AG10803 (cell line): ENCODE measurements around the gene KIF25.

ENCODE experiments used
- DNase-seq: peaks from one replicate; pipeline ENCODE4 v3.0.0; 2010; ENCODE audit warnings: low read depth
- H3K4me3 ChIP-seq: 2 replicates; pipeline ENCODE4 v1.5.1; 2011; ENCODE audit warnings: mild to moderate bottlenecking, low read length, control low read depth
- CTCF ChIP-seq: conservative IDR thresholded peaks from 2 replicates; pipeline ENCODE4 v1.5.1; 2011; ENCODE audit warnings: mild to moderate bottlenecking, low read length, control low read depth, inconsistent platforms

KIF25 gene

GRCh38 chr6:168053957-168054471 lies 56.5 kb downstream of the KIF25 start:
- no peak for DNase-seq
- no peak for TF ChIP-seq CTCF

GRCh38 chr6:168054765-168055560 lies 57.5 kb downstream of the KIF25 start:
- TF ChIP-seq CTCF, result no peak
- H3K4me3 ChIP-seq, result no peak overlapping the region
- DNase-seq, result no peak

More at GRCh38 chr6:168053957-168054471, 56.5 kb downstream of the KIF25 start:
- no peak overlapping the region for H3K4me3 ChIP-seq

- H3K4me3 ChIP-seq, result no peak overlapping the region
- no peak for DNase-seq
- no peak for TF ChIP-seq CTCF
Measured at GRCh38 chr6:168055696-168056489, 58.4 kb downstream of the KIF25 start.

GRCh38 chr6:168056892-168057527 lies 59.5 kb downstream of the KIF25 start:
- no peak for DNase-seq
- no peak for TF ChIP-seq CTCF

GRCh38 chr6:168057836-168058235 lies 60.4 kb downstream of the KIF25 start:
- no peak for TF ChIP-seq CTCF
- DNase-seq, result no peak
- H3K4me3 ChIP-seq, result no peak overlapping the region

More at GRCh38 chr6:168056892-168057527, 59.5 kb downstream of the KIF25 start:
- H3K4me3 ChIP-seq, result no peak overlapping the region

GRCh38 chr6:168058691-168059551 lies 61.5 kb downstream of the KIF25 start:
- H3K4me3 ChIP-seq, result no peak overlapping the region
- no peak for DNase-seq
- no peak for TF ChIP-seq CTCF
